Peyer's patch (tissue), 4 donors: ENCODE measurements around the gene ATP8B4.

ENCODE experiments used
- CTCF ChIP-seq, 6 experiments: fragments of 450-650 bp in 4 of 6; fragments of 200-600 bp in 2 of 6; sonication (generic) in 1 of 6; IDR thresholded peaks; one replicate each; pipeline ENCODE4 v1.5.1; 2017 to 2019; ENCODE audit warnings: antibody characterized with exemption in 6 of 6, mild to moderate bottlenecking in 3 of 6, moderate library complexity in 1 of 6
- POLR2A ChIP-seq, 2 donors: fragments of 450-650 bp; IDR thresholded peaks; one replicate each; pipeline ENCODE4 v1.5.1; 2017; ENCODE audit warnings: antibody characterized with exemption in 2 of 2, mild to moderate bottlenecking in 2 of 2, moderate library complexity in 2 of 2

GRCh38 chr15:50066666-50067065 is 52.4 kb downstream of the ATP8B4 start:
- no peak for TF ChIP-seq CTCF (IDR thresholded peaks at IDR 0.05)
- no peak for TF ChIP-seq POLR2A (IDR thresholded peaks at IDR 0.05)
